ENCODE results near the gene RRP1. TPM values are rescaled to one million over a fixed set of nuclear protein-coding genes. Genes with fewer than 3 reads are reported as not detected.

RRP1 gene
- total and polyA plus RNA-seq, 2 of the 13 experiments (the other 11 are each of a cell fraction or from before 2014, with no cell fraction given) = 20.1 to 35.1 TPM

DNA sequence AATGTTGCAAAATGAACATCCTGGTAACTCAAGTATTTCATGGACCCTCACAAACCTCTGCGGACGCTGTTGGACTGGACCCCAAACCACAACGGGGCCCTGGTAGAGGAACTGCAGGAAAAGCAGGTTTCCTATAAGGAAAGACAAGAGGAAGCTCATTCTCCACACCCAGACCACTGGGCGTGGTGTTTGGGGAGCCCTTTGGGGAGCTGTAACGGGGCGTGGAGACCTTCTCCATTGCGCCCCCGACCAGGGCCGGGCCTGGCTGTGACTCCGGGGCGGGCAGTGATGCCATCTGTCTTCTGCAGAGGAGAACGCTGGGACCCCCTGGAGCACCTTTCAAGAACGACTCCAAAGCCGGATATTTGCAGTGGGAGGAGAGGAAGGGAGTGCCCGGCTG is 45.7 kb downstream of the RRP1 start:
- 29% methylated on average over 13 of the region's 15 CpGs for WGBS (ENCODE audit: low lambda C conversion rate)
- TF ChIP-seq RARG (CRISPR knock-in tag; IDR thresholded peaks at IDR 0.05; ENCODE audit: low read depth) (no peak), RERE (CRISPR knock-in tag; IDR thresholded peaks at IDR 0.05; ENCODE audit: low read depth) (no peak), SP2 (CRISPR knock-in tag; IDR thresholded peaks at IDR 0.05) (no peak), ZFP36L1 (CRISPR knock-in tag; IDR thresholded peaks at IDR 0.05) (no peak), RORA (CRISPR knock-in tag; IDR thresholded peaks at IDR 0.05) (no peak), ZNF10 (CRISPR knock-in tag; IDR thresholded peaks at IDR 0.05; ENCODE audit: borderline replicate concordance, low read depth) (no peak), ATAD3A (CRISPR knock-in tag; IDR thresholded peaks at IDR 0.05) (no peak)
- TF ChIP-seq, protein P1, sequence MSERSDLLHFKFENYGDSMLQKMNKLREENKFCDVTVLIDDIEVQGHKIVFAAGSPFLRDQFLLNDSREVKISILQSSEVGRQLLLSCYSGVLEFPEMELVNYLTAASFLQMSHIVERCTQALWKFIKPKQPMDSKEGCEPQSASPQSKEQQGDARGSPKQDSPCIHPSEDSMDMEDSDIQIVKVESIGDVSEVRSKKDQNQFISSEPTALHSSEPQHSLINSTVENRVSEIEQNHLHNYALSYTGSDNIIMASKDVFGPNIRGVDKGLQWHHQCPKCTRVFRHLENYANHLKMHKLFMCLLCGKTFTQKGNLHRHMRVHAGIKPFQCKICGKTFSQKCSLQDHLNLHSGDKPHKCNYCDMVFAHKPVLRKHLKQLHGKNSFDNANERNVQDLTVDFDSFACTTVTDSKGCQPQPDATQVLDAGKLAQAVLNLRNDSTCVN (CRISPR knock-in tag; IDR thresholded peaks at IDR 0.05; ENCODE audit: borderline replicate concordance) = no peak
- TF ChIP-seq, protein P2, sequence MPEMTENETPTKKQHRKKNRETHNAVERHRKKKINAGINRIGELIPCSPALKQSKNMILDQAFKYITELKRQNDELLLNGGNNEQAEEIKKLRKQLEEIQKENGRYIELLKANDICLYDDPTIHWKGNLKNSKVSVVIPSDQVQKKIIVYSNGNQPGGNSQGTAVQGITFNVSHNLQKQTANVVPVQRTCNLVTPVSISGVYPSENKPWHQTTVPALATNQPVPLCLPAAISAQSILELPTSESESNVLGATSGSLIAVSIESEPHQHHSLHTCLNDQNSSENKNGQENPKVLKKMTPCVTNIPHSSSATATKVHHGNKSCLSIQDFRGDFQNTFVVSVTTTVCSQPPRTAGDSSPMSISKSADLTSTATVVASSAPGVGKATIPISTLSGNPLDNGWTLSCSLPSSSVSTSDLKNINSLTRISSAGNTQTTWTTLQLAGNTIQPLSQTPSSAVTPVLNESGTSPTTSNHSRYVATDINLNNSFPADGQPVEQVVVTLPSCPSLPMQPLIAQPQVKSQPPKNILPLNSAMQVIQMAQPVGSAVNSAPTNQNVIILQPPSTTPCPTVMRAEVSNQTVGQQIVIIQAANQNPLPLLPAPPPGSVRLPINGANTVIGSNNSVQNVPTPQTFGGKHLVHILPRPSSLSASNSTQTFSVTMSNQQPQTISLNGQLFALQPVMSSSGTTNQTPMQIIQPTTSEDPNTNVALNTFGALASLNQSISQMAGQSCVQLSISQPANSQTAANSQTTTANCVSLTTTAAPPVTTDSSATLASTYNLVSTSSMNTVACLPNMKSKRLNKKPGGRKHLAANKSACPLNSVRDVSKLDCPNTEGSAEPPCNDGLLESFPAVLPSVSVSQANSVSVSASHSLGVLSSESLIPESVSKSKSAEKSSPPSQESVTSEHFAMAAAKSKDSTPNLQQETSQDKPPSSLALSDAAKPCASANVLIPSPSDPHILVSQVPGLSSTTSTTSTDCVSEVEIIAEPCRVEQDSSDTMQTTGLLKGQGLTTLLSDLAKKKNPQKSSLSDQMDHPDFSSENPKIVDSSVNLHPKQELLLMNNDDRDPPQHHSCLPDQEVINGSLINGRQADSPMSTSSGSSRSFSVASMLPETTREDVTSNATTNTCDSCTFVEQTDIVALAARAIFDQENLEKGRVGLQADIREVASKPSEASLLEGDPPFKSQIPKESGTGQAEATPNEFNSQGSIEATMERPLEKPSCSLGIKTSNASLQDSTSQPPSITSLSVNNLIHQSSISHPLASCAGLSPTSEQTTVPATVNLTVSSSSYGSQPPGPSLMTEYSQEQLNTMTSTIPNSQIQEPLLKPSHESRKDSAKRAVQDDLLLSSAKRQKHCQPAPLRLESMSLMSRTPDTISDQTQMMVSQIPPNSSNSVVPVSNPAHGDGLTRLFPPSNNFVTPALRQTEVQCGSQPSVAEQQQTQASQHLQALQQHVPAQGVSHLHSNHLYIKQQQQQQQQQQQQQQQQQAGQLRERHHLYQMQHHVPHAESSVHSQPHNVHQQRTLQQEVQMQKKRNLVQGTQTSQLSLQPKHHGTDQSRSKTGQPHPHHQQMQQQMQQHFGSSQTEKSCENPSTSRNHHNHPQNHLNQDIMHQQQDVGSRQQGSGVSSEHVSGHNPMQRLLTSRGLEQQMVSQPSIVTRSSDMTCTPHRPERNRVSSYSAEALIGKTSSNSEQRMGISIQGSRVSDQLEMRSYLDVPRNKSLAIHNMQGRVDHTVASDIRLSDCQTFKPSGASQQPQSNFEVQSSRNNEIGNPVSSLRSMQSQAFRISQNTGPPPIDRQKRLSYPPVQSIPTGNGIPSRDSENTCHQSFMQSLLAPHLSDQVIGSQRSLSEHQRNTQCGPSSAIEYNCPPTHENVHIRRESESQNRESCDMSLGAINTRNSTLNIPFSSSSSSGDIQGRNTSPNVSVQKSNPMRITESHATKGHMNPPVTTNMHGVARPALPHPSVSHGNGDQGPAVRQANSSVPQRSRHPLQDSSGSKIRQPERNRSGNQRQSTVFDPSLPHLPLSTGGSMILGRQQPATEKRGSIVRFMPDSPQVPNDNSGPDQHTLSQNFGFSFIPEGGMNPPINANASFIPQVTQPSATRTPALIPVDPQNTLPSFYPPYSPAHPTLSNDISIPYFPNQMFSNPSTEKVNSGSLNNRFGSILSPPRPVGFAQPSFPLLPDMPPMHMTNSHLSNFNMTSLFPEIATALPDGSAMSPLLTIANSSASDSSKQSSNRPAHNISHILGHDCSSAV (CRISPR knock-in tag; IDR thresholded peaks at IDR 0.05; ENCODE audit: borderline replicate concordance) = no peak
- Histone ChIP-seq H3K36me3 (replicated peaks in 1 of 2; ENCODE audit: control insufficient read depth in 1 of 2, insufficient read depth in 2 of 2, low read length in 2 of 2) (no peaks in the 10 kb centered on the region), H2AFZ (ENCODE audit: low read length) (no peak overlapping the region), H3K4me2 (ENCODE audit: low read depth, low read length) (no peak overlapping the region), H3K9ac (ENCODE audit: insufficient read depth, low read depth, low read length) (no peak overlapping the region), H3K27me3 (ENCODE audit: control insufficient read depth in 1 of 2, insufficient read depth in 2 of 2, low read length in 2 of 2) (peaks cover 3 to 26% of the 10 kb centered on the region in 2 experiments; a peak in 4 of 5 replicates), H3K9me3 (ENCODE audit: low read length) (no peaks in the 10 kb centered on the region), H3K4me1 (ENCODE audit: insufficient read depth, low read length) (peaks cover 36% of the 10 kb centered on the region), H4K20me1 (ENCODE audit: insufficient read depth, low read length) (no peaks in the 10 kb centered on the region), H3K27ac (ENCODE audit: extremely low read length, insufficient read depth, low read length) (no peak overlapping the region), H3K79me2 (ENCODE audit: insufficient read depth, low read length) (no peaks in the 10 kb centered on the region), H3K4me3 (replicated peaks in 1 of 3; ENCODE audit: insufficient read depth in 1 of 3, low read depth in 2 of 3, low read length in 3 of 3) (no peak overlapping the region)
- ATAC-seq (no peak), FAIRE-seq (no peak), DNase-seq (ENCODE audit: low spot score) (no peak)
- BruUV-seq (replicated peaks) = no TSS peak
- POLR2A ChIA-PET = no interaction called here
- intact Hi-C loops (cut with micrococcal nuclease; ENCODE audit: unreplicated experiment) (no loop called here), in situ Hi-C loops (cut with HindIII; ENCODE audit: extremely low pct_ligation_motif_present, low pct_unique_long_range_greater_than_20kb) (loop anchor here (10.0 kb wide), 1 partner anchor 60 kb away; no protein-coding TSS in a partner anchor)
- CTCF ChIA-PET (ENCODE audit: low intra/inter-chr PET ratio, low total read pairs) = no interaction called here
